ENCODE data around the gene ASB16. TPM values are rescaled to one million over a fixed set of nuclear protein-coding genes. Genes with fewer than 3 reads are reported as not detected.

Gene ASB16
- total and polyA plus RNA-seq, 3 donors from 2014 or later, result 0.86 to 5.7 (median 2.5) TPM

- Histone ChIP-seq H3K36me3 (ENCODE audit: low read depth, missing control alignments) (no peaks in the 10 kb centered on the region), H3K9me3 (no peaks in the 10 kb centered on the region), H3K4me3 (no peak overlapping the region), H3K27ac (no peak overlapping the region), H3K4me1 (peaks cover 13% of the 10 kb centered on the region), H3K27me3 (no peaks in the 10 kb centered on the region)
- intact Hi-C loops (cut with DNase I; ENCODE audit: low total_unique reads), result no loop called here
- 75 to 90% methylated on average over 9 to 14 of the region's 14 CpGs for WGBS, 2 donors
- no peak for DNase-seq
- TF ChIP-seq, protein P1, sequence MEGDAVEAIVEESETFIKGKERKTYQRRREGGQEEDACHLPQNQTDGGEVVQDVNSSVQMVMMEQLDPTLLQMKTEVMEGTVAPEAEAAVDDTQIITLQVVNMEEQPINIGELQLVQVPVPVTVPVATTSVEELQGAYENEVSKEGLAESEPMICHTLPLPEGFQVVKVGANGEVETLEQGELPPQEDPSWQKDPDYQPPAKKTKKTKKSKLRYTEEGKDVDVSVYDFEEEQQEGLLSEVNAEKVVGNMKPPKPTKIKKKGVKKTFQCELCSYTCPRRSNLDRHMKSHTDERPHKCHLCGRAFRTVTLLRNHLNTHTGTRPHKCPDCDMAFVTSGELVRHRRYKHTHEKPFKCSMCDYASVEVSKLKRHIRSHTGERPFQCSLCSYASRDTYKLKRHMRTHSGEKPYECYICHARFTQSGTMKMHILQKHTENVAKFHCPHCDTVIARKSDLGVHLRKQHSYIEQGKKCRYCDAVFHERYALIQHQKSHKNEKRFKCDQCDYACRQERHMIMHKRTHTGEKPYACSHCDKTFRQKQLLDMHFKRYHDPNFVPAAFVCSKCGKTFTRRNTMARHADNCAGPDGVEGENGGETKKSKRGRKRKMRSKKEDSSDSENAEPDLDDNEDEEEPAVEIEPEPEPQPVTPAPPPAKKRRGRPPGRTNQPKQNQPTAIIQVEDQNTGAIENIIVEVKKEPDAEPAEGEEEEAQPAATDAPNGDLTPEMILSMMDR (IDR thresholded peaks at IDR 0.05), result no peak
- no peak for TF ChIP-seq POLR2A (IDR thresholded peaks at IDR 0.05)
Observed at GRCh38 chr17:44193326-44194084, 23.0 kb downstream of the ASB16 start.

DNA sequence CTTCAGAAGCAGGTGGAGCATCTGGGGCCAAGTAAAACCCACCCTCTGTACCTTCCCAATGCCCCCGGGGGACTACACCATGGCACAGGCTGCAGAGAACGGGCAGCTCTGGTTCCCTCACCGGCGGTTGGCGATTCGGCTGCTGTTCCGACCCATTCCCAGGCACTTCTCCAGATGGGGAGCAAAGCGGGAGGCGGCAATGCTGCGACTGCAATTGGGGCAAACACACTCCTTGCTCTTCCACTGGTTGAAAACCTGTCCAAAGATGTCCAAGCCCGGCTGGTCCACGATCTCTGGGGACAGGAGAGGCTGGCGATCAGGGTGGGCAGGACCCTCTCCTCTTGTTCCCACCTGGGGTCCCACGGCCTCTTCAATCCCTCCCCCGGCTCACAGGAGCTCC lies 26.6 kb downstream of the ASB16 start:
- WGBS, 2 donors, result 84 to 88% methylated on average over 12 to 15 of the region's 15 CpGs
- peaks cover 16% of the 10 kb centered on the region for H3K4me1 ChIP-seq
- intact Hi-C loops (cut with DNase I; ENCODE audit: low total_unique reads), result no loop called here

DNA sequence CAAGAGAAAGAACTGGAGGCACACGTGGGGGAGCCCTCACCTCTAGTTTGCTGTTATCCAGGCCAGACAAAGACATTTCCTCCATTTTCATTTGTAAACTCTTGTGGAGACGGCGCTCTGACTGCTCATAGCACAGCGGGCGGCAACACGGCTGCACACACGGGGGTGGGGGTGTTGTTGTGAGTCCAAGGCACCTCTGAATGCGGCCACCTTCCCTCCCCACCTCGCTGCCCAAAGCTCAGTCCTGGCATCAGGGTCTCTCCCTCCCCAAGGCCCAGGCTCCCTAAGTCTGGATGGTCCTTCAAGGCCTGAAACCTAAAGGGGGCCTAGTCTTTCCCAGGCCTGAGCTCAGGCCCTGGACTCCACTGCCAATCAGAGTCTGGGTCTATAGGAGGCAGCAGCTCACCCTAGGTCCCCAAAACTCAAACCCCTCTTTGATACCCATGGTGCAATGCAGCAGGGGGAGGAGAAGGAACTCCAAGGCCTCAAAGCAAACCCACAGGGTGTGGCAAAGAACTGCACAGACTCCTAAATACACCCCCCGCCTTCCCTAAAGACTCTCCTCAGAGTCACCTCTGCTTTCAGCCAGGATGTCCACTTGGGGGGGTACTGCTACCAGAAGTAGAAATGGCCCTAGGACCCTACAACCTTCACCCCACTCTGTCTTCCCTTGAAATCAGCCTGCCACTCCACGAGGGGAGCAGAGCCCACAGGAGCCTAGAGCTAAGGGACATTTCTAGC lies 27.6 kb downstream of the ASB16 start:
- H3K36me3 ChIP-seq (ENCODE audit: low read depth, missing control alignments), result no peaks in the 10 kb centered on the region
- peak; percentile 62 for DNase-seq
- peak overlapping the region; percentile 97 to 100 for H3K27ac ChIP-seq
- no peaks in the 10 kb centered on the region for H3K9me3 ChIP-seq
- H3K4me1 ChIP-seq, result peaks cover 16% of the 10 kb centered on the region
- no peaks in the 10 kb centered on the region for H3K27me3 ChIP-seq
- WGBS, 2 donors, result 52 to 61% methylated on average over 10 to 11 of the region's 11 CpGs
- TF ChIP-seq, protein P1 (IDR thresholded peaks at IDR 0.05), result no peak
- no peak for TF ChIP-seq POLR2A (IDR thresholded peaks at IDR 0.05)
- H3K4me3 ChIP-seq, result peak overlapping the region; percentile 94 to 100
- intact Hi-C loops (cut with DNase I; ENCODE audit: low total_unique reads), result no loop called here

More for the DNA sequence above, 26.6 kb downstream of the ASB16 start:
- H3K9me3 ChIP-seq, result no peaks in the 10 kb centered on the region
- no peak for DNase-seq
- H3K36me3 ChIP-seq (ENCODE audit: low read depth, missing control alignments), result no peaks in the 10 kb centered on the region
- peak overlapping the region; percentile 97 to 100 for H3K27ac ChIP-seq
- H3K27me3 ChIP-seq, result no peaks in the 10 kb centered on the region
- no peak overlapping the region for H3K4me3 ChIP-seq
- TF ChIP-seq POLR2A (IDR thresholded peaks at IDR 0.05), result no peak
- TF ChIP-seq, protein P1 (IDR thresholded peaks at IDR 0.05), result no peak

GRCh38 chr17:44198721-44199552 lies 28.4 kb downstream of the ASB16 start:
- Histone ChIP-seq H3K4me1 (peaks cover 16% of the 10 kb centered on the region), H3K4me3 (peak overlapping the region; percentile 94 to 100), H3K36me3 (ENCODE audit: low read depth, missing control alignments) (no peaks in the 10 kb centered on the region), H3K27ac (peak overlapping the region; percentile 97 to 100), H3K9me3 (no peaks in the 10 kb centered on the region), H3K27me3 (no peaks in the 10 kb centered on the region)
- peak; percentile 58 for DNase-seq
- TF ChIP-seq, protein P1 (IDR thresholded peaks at IDR 0.05), result no peak
- TF ChIP-seq POLR2A (IDR thresholded peaks at IDR 0.05), result no peak
- WGBS, 2 donors, result 1% methylated on average over 38 of the region's 68 CpGs; no CpG with 5 or more reads in 1 of the 2 donors
- intact Hi-C loops (cut with DNase I; ENCODE audit: low total_unique reads), result no loop called here
